Cardiac septum (tissue), 1 donor: ENCODE data around the gene KDM1B. TPM values are rescaled to one million over a fixed set of nuclear protein-coding genes. Genes with fewer than 3 reads are reported as not detected.

Source experiments
- DNase-seq: peaks from one replicate; pipeline ENCODE4 v3.0.0-alpha.2; 2020; ENCODE audit warnings: low spot score
- intact Hi-C: fragments of 100-400 bp; cut with DNase I; formaldehyde crosslinking; loops from one replicate; pipeline ENCODE4 v1.14.0; 2022
- long read RNA-seq: library from polyadenylated mRNA; unstranded; transcript quantifications from one replicate; pipeline ENCODE4 v2.0.0, GENCODE V29; 2021
- total RNA-seq: library from RNA; stranded (reverse); fragmentation: NEBNext Ultra II Directional; extraction: Animal tissue kit (Norgen Biotek cat#: 25700); gene quantifications from one replicate; pipeline ENCODE4 v1.2.1, GENCODE V29; 2021
- donor health status: DM: no; HTN: no; CAD: no.

KDM1B gene
- 13.8 TPM for total RNA-seq
- long read RNA-seq, partial matches to known transcripts, result 2 of 15 reads
- long read RNA-seq, other reads (novel, unspliced or antisense), result 13 of 15 reads

GRCh38 chr6:18155150-18155863 is at the start of gene KDM1B:
KDM1B (plus strand) TSS chr6:18155422; CDS start chr6:18159896, 4,474 bp downstream.
- DNase-seq, result peak; percentile 100
- intact Hi-C loops, result loop anchor here (10.0 kb wide), 2 partner anchors 109 to 451 kb away; partner anchors contain the start of genes DEK and NUP153

GRCh38 chr6:18107061-18107460 is 48.2 kb upstream of the KDM1B start:
- intact Hi-C loops, result no loop called here
- no peak for DNase-seq

GRCh38 chr6:18110162-18110561 is 45.1 kb upstream of the KDM1B start:
- no peak for DNase-seq
- intact Hi-C loops, result no loop called here

GRCh38 chr6:18115356-18115755 is 39.9 kb upstream of the KDM1B start:
- intact Hi-C loops, result no loop called here
- no peak for DNase-seq

- intact Hi-C loops, result no loop called here
These were observed 38.1 kb upstream of the KDM1B start for GRCh38 chr6:18117136-18117535.

GRCh38 chr6:18118330-18118729 is 36.9 kb upstream of the KDM1B start:
- DNase-seq, result no peak
- intact Hi-C loops, result no loop called here

More at GRCh38 chr6:18117136-18117535, 38.1 kb upstream of the KDM1B start:
- DNase-seq, result no peak

GRCh38 chr6:18119236-18119635 is 36.0 kb upstream of the KDM1B start:
- no peak for DNase-seq
- intact Hi-C loops, result no loop called here

GRCh38 chr6:18121580-18122127 is 33.6 kb upstream of the KDM1B start:
- no peak for DNase-seq
- intact Hi-C loops, result loop anchor here (2.0 to 5.0 kb wide), 2 partner anchors 133 to 289 kb away; no protein-coding TSS in a partner anchor

GRCh38 chr6:18122128-18123093 is 32.8 kb upstream of the KDM1B start, which contains the start of gene NHLRC1:
NHLRC1 (minus strand) TSS chr6:18122677; CDS start chr6:18122606, 71 bp downstream.
- DNase-seq, result peak; percentile 93
- intact Hi-C loops, result loop anchor here (2.0 to 5.0 kb wide), 2 partner anchors 134 to 290 kb away; no protein-coding TSS in a partner anchor

GRCh38 chr6:18126121-18126520 is 29.1 kb upstream of the KDM1B start:
- DNase-seq, result no peak
- intact Hi-C loops, result no loop called here

- intact Hi-C loops, result no loop called here
These were observed 22.9 kb upstream of the KDM1B start for GRCh38 chr6:18132346-18132745.

GRCh38 chr6:18135171-18135570 is 20.1 kb upstream of the KDM1B start:
- intact Hi-C loops, result no loop called here

More at GRCh38 chr6:18132346-18132745, 22.9 kb upstream of the KDM1B start:
- no peak for DNase-seq

GRCh38 chr6:18136260-18136659 is 19.0 kb upstream of the KDM1B start:
- DNase-seq, result no peak
- intact Hi-C loops, result no loop called here

More at GRCh38 chr6:18135171-18135570, 20.1 kb upstream of the KDM1B start:
- DNase-seq, result no peak

GRCh38 chr6:18138906-18139305 is 16.3 kb upstream of the KDM1B start:
- intact Hi-C loops, result no loop called here
- DNase-seq, result no peak

GRCh38 chr6:18139935-18140621 is 15.1 kb upstream of the KDM1B start:
- intact Hi-C loops, result no loop called here
- no peak for DNase-seq

GRCh38 chr6:18141805-18142590 is 13.2 kb upstream of the KDM1B start:
- intact Hi-C loops, result no loop called here

GRCh38 chr6:18142591-18142861 is 12.7 kb upstream of the KDM1B start:
- intact Hi-C loops, result no loop called here
- no peak for DNase-seq

More at GRCh38 chr6:18141805-18142590, 13.2 kb upstream of the KDM1B start:
- DNase-seq, result no peak

GRCh38 chr6:18147160-18147559 is 8.1 kb upstream of the KDM1B start:
- no peak for DNase-seq
- intact Hi-C loops, result no loop called here

- no peak for DNase-seq
- intact Hi-C loops, result no loop called here
These were observed 7.6 kb upstream of the KDM1B start for GRCh38 chr6:18147616-18148015.
